ENCODE data around the gene RAB1B.
A peak's percentile ranks its signal among the peaks of the same experiment; 100 is the strongest.
"Not testable (repeated sequence)": the region's sequence is repeated elsewhere in the genome, so short reads cannot be mapped to it uniquely, and the experiment has no call there.

The RAB1B gene

DNA sequence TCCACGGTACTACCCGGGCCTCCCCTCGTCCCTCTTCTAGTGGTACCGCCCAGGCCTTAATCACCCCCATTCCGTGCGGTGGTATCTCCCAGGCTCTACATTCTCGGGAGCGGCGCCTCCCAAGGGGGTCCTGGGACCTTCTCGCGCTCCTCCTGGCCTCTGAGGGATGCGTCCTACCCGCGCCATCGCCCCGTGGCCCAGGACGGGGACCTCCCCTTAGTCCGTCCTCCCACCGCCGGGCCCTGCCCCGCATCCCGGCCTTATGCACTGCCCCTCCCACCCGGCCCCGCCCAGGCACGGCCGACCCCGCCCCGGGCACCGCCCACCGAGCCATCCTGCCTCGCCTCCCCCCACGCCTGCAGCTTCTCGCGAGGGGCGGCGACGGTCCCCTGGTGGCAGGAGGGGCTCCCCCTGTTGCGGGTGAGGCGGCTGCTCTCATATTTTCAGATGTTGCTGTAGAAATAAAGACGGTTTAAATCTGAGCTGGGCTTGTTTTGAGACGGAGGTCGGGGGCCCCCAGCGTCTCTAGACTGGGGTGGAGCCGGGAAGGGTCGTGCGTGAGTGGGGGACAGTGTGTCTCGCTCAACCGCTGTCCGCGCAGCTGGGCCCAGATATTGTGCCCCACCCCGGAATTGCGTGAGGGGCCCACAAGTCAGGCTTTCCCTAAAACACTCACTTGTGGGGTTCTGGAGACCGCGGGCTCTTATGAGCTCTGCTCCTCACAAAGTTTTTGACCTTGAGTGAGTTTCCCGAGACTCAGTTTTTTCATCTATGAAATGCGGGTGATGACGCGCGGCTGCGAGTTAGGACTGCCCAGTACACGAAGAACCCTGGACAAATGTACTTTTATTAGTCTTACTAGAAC lies 828 bp upstream of the RAB1B start:
- DNase-seq: peak; percentile 87 to 91

DNA sequence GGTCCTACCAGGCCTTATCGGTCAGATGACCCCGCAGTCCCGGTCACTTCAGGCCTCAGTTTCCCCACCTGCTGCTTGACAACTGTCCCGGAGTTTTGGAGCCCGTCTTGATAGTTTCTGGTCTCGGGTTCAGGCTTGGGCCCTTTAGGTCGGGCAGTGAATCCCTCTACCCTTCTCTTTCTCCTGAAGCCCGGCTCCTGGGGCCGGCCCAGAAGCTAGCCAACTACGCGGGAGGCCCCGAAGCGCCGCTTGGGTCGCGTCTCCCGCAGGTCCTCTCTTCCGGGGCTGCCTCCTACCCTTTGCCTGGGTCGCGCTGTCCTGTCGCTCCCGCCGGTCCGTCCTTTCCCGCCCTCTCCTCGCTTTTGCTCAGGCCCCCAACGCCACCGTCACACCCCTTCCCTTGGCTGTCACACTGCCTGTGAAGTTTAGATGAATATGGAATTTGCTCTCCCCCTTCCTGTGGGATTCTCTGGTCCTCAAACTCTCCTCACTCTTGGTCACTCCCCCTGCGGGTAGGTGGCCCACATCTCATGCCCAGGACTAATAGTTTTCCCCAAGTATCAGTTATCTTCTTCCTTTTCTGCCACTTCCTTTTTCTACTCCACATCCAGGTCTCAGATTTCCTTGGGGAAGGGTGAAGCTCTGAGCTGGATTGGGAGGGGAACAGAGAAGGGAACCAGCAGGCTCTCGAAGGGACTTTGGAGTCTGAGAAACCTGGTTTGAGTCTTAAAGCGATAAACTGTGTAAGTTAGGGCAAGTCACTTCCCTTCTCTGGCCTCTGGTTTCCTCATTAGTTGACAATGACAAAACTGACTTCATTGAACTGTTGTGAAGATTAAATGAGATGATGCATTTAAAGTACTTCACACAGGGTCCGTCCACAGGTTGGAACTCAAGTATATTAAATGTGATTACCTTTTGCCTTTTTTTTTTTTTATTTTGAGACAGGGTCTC lies 790 bp downstream of the RAB1B start:
- peak in 1 of 2 donors; percentile 34 for DNase-seq

DNA sequence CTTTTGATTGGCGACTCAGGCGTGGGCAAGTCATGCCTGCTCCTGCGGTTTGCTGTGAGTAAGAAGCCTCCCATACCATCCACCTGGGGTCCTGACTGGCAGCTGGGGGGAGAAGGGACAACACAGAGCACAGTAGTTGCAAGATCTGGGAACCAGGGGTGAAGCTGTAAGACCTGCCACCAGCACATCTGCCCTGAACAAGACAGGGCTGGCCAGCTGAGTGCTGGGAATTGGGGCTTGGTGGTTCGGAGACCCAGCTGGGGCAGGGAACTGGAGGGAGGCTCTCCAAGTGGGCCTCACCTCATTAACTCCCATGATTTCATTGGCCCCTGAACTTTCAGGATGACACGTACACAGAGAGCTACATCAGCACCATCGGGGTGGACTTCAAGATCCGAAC lies 3.4 kb downstream of the RAB1B start:
- DNase-seq: no peak

DNA sequence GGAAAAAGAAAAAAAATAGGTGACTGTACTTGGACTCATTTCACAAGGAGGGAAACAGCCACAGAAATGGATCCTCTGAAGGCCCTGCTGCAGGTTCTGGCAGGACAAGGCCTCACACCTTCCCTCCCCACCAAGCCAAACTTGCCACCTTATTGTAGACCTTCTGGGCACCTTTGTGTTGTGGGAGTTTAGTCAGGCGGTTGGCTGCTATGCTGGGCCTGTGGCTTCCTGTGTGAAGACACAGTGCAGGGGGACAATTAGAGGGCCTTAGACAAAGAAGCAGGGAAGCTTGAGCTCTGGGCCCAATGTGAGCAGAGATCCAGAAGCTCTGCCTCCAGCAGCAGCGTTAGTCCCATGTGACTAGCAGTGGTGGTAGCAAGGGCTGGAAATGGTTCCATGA lies 4.2 kb downstream of the RAB1B start:
- DNase-seq: peak; percentile 39 to 57

DNA sequence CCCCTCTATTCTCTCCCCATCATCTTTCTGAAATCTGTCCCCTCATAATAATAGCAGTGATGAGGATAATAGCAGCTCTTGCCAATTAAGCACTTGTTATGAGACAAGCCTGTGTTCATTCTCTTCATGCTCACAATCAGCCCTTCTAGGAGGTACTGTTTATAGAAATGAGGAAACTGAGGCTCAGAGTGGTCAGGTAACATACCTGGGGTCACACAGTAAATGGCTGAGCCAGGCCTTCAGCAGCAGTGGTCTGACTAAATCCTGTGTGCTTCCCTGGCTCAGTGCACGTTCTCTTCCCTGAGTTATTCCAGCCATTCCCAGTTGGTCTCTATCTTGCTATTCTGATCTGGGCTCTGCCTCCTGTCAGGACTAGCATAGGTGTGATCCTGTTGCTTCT lies 5.8 kb downstream of the RAB1B start:
- no peak for DNase-seq

DNA sequence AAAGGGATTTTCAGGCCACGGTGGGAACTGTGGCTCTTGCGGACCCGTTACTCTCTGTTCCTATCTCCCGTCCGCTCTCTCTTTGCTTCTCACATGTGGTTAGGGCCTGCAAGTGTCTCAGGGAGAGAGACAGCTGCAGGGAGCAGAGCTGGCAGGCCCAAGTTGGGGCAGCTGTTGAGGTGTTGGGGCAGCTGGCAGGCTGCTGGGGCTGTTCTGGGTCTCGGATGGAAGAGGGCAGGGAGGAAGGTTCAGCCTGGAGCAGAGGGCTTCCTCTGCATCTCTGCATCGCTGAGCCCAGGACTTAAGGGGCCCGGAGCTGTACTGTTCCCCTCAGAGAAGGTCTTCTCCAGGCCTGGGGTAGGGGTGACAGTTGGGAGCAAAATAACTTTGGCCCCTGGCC lies 7.0 kb downstream of the RAB1B start:
- no peak for DNase-seq

DNA sequence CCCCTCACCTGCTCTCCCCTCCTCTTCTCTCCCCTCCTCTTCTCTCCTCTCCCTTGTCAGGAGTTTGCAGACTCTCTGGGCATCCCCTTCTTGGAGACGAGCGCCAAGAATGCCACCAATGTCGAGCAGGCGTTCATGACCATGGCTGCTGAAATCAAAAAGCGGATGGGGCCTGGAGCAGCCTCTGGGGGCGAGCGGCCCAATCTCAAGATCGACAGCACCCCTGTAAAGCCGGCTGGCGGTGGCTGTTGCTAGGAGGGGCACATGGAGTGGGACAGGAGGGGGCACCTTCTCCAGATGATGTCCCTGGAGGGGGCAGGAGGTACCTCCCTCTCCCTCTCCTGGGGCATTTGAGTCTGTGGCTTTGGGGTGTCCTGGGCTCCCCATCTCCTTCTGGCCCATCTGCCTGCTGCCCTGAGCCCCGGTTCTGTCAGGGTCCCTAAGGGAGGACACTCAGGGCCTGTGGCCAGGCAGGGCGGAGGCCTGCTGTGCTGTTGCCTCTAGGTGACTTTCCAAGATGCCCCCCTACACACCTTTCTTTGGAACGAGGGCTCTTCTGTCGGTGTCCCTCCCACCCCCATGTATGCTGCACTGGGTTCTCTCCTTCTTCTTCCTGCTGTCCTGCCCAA lies 7.7 kb downstream of the RAB1B start:
- no peak for DNase-seq

DNA sequence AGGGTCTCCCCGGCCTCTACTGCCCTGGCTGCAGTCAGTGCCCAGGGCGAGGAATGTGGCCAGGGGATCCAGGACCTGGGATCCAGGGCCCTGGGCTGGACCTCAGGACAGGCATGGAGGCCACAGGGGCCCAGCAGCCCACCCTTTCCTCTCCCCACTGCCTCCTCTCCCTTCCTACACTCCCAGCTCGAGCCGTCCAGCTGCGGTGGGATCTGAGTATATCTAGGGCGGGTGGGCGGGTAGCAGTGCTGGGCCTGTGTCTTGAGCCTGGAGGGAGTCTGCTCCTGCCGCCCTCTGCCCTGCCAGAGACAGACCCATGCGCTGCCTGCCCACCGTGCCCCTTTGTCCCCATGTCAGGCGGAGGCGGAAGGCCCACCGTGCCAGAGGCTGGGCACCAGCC lies 8.2 kb downstream of the RAB1B start:
- DNase-seq: not testable (repeated sequence)

DNA sequence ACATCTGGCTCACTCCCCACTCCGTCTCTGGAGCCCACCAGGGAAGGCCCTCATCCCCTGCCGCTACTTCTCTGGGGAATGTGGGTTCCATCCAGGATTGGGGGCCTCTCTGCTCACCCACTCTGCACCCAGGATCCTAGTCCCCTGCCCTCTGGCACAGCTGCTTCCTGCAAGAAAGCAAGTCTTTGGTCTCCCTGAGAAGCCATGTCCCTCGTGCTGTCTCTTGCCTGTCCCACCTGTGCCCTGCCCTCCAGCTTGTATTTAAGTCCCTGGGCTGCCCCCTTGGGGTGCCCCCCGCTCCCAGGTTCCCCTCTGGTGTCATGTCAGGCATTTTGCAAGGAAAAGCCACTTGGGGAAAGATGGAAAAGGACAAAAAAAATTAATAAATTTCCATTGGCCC lies 8.6 kb downstream of the RAB1B start:
- not testable (repeated sequence) for DNase-seq

DNA sequence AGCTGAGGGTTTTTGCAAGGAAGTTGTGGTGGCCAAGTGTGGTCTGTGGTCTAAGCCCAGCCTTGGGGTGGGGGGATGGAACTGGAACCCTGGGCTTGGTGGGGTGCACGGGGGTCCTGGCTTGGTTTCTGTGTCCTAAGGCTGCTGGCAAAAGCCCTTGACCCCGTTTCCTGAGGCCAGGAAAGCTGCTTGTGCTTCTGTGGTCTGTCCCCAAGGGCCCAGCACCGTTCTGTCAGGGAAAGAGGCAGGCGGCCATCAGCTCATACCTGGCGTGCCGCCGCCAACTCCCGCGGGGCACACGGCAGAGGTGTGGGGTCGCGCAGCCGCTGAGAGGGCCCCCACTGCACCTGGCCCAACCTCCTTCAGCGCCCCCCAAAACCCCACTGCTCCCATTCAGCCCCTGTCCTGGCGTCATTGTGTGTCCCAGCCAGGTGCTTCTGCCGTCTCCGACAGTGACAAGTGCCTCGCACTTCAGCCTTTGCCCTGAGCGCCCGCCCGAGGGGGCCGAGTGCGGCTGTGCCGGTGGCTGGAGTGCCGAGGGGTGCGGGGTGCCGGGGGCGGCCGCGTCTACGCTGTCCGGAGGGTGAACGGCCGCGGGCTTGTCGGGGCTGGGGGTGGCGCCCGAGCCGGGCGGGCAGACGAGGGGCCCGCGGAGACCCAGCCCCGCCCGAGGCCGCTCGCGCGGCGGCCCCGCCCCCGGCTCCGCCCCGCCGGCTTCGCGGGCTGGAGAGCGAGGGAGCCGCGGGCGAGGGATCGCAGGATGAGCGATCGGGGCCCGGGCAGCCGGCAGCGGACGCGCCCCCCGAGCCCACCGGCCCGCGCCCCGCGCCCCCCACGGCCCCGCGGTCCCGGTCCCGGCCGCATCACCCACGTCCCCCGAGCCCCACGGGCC lies 9.3 kb downstream of the RAB1B start, which contains the start of gene CNIH2:
TSS of gene CNIH2 (plus strand) at position 705 of the 892 bp plus-strand sequence. CDS start 282 bp downstream, outside the sequence.
- peak; percentile 26 to 53 for DNase-seq

DNA sequence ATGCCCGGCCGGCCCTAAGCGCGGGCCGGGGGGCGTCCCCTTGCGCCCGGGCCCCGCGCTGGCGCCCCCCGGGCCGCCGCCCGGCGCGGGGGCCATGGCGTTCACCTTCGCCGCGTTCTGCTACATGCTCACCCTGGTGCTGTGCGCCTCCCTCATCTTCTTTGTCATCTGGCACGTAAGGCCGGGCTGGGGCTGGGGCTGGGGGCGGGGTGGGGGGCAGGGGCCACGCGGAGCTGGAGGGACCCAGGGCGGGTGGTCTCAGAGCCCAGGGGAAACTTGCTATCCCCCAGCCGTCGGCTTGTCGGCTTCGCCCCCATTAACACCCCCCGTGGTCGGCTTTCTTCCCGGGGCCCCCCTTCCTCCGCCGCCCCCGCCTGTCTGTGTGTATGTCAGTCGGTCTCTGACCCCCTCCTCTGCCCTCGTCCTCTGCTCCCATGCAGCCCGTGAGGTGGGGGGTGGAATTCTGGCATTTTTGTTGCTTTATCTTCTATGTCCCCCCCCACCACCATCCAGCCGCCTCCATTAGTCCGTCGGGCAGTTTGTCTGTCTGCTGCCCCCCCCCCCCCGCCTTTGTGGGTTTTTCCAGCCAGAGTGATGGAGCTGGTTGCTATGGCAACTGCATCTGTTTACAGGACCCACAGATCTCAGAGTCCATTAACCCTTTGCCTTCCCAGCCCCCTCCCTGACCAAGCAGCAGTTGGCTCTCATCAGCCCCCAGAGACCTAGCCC lies 10.1 kb downstream of the RAB1B start:
- DNase-seq: peak; percentile 58 to 64

DNA sequence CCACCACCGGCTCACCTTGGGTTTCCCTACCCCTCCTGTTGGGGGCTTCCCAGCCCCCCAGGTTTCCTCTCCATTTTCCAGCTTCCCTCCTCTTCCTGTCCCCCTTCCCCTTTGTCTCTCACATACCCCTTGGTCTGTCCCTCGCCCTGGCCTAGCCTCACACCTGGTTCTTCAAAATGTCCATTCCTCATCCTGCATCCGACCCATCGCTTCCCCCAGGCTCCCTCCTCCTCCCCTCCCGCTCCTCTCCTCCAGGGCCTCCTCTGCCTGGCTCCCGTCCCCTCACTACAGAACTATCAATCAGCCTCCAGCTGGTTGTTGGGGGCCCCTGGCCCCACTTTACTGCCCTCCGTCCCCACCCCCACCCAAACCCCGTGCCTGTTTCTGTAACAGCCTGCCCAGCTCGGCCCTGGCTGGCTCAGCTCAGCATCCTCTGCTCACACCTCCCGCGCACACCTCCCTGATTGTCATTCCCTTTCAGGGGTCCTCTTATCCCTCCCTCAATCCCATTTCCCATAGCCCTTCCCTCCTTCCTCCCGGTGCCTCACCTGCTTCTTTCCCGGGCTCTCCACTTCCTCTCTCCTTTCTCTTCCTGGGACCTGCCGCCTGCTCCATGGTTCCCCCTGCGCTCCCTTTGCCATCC lies 10.8 kb downstream of the RAB1B start:
- no peak for DNase-seq

DNA sequence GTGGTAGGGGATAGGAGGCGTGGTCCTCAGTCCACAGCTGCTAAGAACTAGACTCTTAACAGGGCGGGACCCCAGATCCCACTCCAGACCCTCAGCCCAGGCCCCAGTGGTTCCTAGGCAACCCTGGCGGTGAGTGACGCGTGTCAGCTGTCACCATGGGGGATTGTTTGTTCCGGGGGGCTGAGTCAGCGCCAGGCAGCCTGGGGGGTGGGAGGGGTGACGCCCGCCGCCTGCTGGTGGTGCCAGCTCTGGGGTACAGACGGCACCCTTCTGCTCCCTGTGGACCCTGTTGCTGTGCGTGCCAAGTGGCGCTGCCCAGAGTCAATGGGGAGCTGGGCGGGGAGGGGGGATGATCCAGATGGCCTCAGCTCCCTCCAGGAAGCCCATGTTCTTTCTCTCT lies 12.0 kb downstream of the RAB1B start:
- no peak for DNase-seq

DNA sequence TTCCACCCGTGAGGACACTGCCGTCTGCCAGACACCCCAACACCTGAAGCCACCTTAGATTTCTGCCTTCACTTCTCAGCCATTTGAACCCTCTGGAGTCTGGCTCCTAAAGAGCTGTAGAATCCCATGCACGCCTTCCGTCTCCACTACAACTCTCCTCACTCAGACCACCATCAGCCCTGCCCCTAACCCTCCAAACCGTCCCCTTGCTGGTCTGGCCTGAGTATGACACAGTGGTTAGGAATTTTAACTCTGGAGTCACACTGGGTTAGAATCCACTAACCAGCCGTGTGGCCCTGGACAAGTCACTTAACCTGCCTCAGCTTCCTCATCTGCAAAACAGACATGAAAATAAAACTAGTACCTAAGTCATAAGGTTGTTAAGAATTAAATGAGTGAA lies 12.6 kb downstream of the RAB1B start:
- DNase-seq: no peak

DNA sequence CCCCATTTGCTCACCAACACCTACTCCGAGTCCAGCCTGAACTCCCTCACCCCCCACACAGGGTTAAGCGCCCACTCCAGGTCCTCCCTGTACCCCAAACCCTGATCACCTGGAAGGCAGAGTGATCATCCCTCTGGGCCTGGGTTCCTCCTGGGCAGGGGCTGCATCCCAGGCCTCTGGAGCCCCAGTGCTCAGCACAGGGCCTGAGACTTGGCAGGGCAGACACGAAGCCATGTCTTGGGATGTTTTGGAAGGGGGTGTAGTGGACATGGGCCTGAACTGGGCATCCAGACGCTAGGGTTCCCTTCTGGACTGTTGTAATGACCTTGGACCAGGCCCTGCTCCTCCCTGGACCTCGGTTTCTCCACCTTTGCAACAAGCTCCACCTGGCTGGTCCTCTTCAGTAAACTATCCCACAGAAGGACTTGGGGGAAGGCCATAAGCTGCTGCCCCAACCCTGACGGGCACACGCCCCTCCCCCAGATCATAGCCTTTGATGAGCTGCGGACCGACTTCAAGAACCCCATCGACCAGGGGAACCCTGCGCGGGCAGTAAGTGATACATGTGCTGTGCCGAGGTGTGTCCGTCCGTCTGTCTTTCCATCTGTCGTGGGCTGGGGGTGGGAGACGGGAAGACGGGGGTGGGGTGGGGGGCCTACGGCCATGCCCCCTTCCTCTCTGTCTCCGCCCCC lies 13.5 kb downstream of the RAB1B start:
- DNase-seq: no peak

DNA sequence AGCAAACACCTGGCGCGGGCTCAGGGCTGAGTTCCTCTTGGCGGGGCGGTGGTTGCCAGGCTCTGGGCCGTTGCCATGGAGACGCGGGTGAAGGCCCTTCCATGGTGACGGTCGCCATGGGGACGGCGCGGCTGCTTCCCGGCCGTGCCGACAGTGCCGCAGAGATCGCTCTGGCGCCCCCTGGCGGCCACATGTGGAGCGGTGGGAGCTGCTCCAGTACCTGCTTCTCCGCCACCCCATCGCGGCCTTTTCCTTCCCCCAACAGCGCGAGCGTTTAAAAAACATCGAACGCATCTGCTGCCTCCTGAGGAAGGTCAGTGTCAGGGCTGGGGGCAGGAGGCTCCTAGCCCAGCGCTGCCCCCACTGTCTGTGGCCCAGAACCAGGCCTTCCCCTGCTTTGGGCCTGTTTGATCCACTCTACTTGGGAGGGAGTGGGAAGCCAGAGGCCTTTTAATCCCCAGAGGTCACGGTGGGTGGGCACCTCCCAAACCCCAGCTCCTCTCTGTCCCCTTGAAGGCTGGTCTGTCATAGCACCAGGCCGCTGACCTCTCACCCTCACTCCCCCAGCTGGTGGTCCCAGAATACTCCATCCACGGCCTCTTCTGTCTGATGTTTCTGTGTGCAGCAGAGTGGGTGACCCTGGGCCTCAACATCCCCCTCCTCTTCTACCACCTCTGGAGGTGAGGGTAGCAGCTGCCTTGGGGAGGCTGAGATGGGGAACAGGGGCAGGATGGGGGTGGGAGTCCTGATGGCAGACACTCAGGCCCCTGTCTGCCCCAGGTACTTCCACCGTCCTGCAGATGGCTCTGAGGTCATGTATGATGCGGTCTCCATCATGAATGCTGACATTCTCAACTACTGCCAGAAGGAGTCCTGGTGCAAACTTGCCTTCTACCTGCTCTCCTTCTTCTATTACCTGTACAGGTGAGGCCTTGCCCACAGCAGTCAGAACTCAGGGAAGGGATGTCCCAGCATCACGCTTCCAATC lies 14.3 kb downstream of the RAB1B start:
- DNase-seq: peak; percentile 98 to 99

DNA sequence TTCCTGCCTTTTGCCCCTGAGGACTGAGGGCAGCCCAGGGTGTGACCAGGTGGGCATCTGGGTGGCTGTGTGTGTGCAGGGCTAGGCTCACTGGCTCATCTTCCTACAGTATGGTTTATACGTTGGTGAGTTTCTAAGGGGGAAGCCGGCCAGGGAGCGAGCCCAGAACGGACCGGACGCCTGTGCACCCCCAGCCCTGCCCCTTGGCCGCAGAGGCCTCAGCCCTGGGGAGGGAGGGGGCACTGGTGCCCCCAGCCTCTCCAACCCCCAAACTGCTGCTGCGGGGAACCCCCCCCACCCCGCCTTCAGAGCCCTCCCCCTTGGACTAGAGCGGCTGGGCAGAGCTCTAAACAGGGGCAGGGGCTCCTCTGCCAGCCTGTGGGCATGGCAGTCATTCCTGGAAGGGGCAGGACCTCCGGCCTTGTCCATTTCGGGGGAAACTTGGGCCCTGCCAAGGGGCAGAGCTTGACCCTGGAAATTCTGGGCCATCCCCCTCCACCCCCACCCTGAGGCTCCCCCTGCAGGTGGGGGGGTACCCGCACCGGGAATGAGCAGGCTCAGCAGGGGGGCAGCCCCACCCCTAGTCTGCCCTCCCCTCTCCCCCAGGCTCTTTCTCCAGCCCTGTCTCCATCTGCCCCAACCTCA lies 15.1 kb downstream of the RAB1B start:
- no peak for DNase-seq

DNA sequence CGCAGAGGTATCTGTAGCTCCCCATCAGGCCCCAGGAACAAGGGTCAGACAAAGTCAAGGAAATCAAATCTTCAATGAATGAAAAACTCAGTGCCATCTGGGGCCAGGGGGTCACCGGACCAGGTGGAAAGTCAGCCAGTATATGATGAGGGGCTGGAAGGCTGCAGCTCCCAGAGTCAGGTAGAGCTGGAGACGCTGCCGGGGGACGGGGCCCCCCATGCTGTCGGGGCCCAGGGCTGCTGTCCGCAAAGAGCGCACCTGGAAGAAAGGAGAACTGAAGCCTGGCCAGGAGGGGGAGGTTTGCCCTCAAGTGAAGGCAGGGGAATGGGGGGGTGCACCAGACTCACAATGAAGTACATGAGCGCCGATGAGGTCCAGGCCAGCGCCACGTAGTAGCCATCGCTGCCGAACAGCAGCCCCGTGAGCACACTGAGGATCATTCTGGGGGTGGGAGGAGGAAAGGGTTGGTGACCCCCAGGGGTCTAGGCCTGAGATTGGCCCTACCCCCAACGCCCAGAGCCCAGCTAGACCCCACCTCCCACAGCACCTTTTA lies 16.2 kb downstream of the RAB1B start:
- DNase-seq: no peak
